NCI-H1930 (cell line): Measurements from ENCODE around the gene LRRC43.
"Not testable (repeated sequence)": the region's sequence is repeated elsewhere in the genome, so short reads cannot be mapped to it uniquely, and the experiment has no call there.

Experiments
- DNase-seq, 2 experiments: peaks; one replicate each; lab custom pipeline; 2025; lab: John Stamatoyannopoulos, UW

LRRC43 gene

DNA sequence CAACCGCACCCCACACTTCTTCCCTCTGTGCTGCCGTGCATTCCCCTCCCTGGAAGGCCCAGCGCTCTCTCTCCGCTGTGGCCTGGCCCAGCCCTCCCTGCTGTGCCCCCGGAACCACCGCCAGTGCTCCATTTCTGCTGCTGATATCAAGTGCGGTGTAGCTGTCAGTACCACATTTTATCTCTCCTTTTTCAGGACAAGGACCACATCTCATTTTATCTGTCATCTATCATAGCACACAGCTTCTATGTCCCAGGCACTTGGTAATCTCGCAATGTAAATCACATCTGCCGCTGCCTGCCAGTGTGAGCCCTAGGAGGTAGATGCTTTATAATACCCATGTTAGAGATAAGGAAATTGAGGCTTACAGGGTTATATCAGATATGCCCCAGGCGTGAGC lies 27.2 kb upstream of the LRRC43 start:
- DNase-seq: no peak

DNA sequence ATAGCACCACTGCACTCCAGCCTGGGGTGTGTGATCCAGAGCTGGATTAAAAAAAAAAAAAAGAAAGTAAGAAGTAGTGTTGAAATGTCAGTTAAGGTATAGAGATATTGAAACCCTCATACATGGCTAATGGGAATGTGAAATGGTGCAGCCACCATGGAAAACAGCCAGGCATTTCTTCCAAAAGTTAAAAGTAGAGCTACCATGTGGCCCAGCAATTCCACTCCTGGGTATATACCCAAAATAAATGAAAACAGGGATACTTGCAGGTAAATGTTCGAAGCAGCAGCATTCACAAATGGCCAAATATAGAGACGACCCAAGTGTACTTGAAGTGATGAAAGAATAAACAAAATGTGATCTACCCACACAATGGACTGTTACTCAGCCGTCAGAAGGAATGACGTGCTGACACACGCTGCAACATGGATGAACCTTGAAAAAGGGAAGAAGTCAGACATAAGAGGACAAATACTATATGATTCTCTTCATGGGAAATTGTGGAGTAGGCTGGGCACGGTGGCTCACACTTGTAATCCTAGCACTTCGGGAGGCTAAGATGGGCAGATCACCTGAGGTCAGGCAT lies 24.1 kb upstream of the LRRC43 start:
- DNase-seq: no peak

DNA sequence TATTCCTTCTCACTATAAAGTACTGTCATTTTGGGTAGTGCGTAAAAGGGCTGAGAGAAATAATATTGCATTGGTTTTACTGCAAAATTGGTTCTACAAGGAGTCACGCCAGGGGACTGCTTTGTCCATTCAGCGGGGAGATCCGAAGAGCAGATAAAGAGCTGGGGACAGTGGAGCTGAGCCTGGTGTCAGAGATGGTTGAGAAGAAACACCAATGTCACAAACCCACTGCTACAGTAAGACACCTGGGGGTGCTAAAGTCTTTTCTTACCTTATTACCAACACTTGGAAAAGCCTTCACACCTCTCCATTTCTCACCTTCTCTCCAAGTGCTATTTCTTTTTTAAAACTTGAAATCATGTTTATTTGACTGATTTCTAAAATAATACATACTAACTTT lies 23.0 kb upstream of the LRRC43 start:
- no peak for DNase-seq

DNA sequence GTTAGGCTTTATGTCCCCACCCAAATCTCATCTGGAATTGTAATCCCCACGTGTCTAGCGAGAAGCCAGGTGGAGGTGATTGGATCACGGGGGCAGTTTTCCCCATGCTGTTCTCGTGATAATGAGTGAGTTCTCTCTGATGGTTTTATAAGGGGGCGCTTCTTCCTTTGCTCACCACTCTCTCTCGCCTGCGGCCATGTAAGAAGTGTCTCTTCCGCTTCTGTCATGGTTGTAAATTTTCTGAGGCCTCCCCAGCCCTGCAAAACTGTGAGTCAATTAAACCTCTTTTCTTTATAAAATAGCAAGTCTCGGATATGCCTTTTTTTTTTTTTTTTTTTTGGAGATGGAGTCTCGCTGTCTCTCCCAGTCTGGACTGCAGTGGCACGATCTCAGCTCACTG lies 22.2 kb upstream of the LRRC43 start:
- DNase-seq: no peak

GRCh38 chr12:122161682-122162081 lies 21.2 kb upstream of the LRRC43 start:
- DNase-seq: no peak

GRCh38 chr12:122162976-122163375 lies 19.9 kb upstream of the LRRC43 start:
- no peak for DNase-seq

- DNase-seq: no peak
Observed at GRCh38 chr12:122166422-122167349, 16.2 kb upstream of the LRRC43 start.

GRCh38 chr12:122167356-122167925 lies 15.5 kb upstream of the LRRC43 start:
- no peak for DNase-seq

GRCh38 chr12:122168492-122168891 lies 14.4 kb upstream of the LRRC43 start:
- no peak for DNase-seq

- DNase-seq: no peak
Observed at GRCh38 chr12:122171399-122171798, 11.5 kb upstream of the LRRC43 start.

GRCh38 chr12:122172262-122172939 lies 10.5 kb upstream of the LRRC43 start:
- no peak for DNase-seq

GRCh38 chr12:122174155-122174845 lies 8.6 kb upstream of the LRRC43 start, which contains the start of gene IL31:
IL31 (minus strand) TSS chr12:122174221; CDS start chr12:122174172, 49 bp downstream.
- DNase-seq: no peak

- DNase-seq: not testable (repeated sequence)
Observed at GRCh38 chr12:122176473-122176872, 6.5 kb upstream of the LRRC43 start.

GRCh38 chr12:122183588-122183940 lies 641 bp downstream of the LRRC43 start:
- no peak for DNase-seq

DNA sequence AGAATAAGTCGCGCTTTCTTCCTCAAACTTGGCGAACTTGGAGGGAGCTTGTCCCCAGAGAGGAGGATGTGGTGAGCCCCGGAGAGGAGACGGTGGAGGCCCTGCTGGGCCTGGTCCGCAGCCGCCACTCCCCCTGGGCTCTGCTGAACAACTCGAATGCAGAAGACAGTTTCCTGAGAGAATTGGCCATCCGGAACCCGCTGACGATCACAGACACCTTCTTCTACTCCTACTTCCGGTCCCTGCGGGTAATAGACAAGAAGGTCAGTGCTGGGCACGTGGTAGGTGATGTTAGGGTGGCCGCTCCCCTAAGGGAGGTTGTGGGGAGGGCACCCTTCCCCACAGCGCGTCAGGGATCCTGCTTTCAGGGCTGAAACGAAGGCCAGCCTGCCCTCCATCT lies 1.6 kb downstream of the LRRC43 start:
- DNase-seq: no peak

DNA sequence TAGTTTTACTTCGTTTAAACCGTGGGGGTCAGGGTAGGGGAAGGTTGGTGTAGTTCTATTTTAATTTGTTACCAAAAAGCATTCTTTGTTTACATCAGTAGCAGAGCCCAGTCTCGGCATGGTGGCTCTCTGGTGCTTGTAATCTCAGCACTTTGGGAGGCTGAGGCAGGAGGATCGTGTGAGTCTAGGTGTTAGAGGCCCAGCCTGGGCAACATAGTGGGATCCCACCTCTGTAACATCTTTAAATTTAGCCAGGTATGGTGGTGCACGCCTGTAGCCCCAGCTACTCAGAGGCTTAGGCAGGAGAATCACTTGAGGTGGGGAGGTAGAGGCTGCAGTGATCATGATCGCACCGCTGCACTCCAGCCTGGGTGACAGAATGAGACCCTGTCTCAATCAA lies 2.2 kb downstream of the LRRC43 start:
- no peak for DNase-seq

GRCh38 chr12:122185494-122186082 lies 2.7 kb downstream of the LRRC43 start:
- no peak for DNase-seq

GRCh38 chr12:122187466-122187865 lies 4.5 kb downstream of the LRRC43 start:
- no peak for DNase-seq

DNA sequence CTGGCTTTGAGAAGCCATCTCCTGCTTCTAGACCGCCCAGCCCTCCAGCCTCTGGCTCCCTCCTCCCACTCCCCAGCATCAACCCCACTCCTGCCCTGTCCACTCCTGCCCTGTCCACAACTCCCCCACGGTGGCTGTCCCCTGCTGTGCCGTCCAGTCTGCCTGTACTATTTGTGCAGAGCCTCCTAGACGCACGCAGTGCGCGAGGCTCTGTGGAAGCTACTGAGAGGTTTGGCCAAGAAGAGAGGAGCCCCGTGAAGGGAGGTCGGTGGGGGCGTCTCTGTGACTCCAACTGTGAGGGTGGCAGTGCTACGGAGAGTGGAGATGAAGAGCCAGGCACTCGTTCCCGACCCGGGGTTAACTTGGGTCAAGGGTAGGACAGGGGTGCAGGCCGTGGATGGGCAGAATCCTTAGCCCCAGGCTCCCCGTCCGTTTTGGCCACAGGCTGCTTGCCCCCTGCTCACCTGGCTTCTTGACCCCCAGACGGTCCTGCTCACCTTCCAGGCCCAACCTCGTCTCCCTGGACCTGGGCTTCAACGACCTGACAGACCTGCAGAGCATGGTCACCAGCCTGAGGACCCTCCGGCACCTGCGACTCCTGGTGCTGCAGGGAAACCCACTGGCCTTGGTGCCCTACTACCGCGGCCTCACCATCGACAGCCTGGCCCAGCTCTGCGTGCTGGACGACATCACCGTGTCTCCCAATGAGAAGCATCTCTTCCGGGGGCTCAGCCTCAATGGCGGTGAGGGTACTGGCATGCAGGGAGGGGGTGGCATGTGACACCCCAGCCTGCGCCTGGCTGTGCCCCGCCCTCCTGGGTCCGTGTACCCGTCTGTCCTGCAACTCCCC lies 6.9 kb downstream of the LRRC43 start:
- no peak for DNase-seq

- peak in 1 of 2 experiments; percentile 11 for DNase-seq
Observed at GRCh38 chr12:122190842-122191668, 8.1 kb downstream of the LRRC43 start.
